GM18511 (cell line): ENCODE measurements around the gene TPRA1.

Experiments used
- ATAC-seq: cut with Tn5 transposase; IDR thresholded peaks from one replicate; pipeline ENCODE4 v1.9.1; 2021; ENCODE audit warnings: mild to moderate bottlenecking, moderate library complexity; ENCODE audit not compliant: unreplicated experiment

TPRA1 gene

DNA sequence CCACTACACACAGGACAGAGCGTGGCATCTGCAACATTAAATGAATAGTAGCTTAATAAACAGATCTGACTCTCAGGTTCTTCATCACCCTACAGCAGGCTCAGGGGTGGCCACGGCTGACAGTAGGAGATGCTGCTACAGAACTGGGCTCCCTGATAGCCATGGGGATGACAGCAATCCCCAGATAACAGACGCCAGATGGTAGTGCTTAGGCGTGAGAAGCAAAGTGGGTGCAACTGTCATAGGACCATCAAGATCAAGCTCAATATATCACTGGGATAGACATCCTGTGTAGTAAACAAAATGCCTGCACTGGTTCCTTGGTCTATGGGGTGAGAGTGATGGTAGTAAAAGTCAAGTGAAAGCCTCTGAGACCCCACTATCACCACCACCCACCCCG lies 2.6 kb upstream of the TPRA1 start:
- ATAC-seq, result no peak

- peak; percentile 48 for ATAC-seq
Observed at GRCh38 chr3:127590282-127590592, 296 bp downstream of the TPRA1 start.

- ATAC-seq, result no peak
Observed at GRCh38 chr3:127589600-127590281, 792 bp downstream of the TPRA1 start.

DNA sequence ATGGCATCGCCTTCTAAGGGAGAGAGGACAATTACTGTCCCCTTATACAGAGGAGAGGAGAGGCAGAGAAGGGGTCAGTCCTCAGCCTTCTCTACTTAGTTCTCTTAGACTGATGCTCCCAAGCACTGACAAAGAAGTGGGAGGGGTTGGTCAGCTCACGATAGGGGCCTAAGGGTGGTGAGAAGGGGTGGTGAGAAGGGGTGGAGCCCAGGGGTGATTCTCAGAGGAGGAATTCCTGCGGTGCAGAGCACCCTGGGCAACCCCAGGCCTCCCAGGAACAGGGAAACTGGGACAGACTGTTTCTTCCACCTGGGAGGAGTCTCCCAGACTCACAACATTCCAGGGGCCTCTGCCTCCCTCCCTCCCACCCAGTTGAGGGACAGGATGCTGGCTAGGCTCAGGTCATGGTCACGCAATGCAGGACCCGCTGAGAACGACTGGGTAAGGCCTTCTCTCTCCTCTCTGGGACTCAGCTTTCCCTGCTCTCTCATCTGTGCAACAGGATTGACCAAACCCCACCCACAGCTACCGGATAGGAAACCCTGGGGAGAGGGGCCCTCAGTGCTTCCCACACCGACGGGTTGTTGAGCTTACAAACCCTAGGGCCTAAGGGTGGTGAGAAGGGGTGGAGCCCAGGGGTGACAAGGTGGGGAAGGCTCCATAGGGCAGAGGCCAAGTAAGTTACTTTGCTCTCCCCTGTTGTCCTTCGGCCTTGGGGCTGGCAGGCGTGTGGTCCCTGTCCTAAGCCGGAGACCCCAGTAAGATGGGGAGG lies 1.5 kb downstream of the TPRA1 start:
- ATAC-seq, result no peak

GRCh38 chr3:127587876-127588275 lies 2.7 kb downstream of the TPRA1 start:
- ATAC-seq, result no peak

DNA sequence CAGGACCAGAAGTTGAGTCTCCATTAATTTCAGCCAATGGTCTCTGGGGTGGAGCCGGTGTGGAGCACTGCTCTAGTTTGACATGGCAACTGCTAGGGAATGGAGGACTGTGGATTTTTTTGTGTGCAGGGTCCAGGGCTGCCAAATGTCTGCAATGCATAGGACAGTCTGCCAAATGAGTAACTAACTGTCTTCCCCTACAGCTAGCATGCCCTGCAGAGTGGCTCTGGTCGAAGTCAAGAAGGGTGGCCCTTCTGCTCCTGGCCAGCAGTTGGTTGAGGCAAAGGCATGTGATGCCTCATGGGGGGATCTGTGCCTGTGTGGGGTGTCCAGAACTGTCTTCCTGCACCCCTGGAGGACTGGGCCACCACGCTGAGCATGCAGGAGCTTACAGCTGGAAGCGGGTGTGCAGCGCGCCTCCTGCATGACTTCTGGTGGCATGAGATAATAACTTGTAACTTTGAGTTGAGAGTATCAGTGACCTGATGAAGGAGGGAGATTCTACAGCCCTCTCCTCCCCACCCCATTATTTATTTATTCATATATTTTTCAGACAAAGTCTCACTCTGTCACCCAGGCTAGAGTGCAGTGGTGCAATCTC lies 4.6 kb downstream of the TPRA1 start:
- ATAC-seq, result no peak

GRCh38 chr3:127585163-127585812 lies 5.2 kb downstream of the TPRA1 start:
- no peak for ATAC-seq

GRCh38 chr3:127584734-127585133 lies 5.8 kb downstream of the TPRA1 start:
- no peak for ATAC-seq

DNA sequence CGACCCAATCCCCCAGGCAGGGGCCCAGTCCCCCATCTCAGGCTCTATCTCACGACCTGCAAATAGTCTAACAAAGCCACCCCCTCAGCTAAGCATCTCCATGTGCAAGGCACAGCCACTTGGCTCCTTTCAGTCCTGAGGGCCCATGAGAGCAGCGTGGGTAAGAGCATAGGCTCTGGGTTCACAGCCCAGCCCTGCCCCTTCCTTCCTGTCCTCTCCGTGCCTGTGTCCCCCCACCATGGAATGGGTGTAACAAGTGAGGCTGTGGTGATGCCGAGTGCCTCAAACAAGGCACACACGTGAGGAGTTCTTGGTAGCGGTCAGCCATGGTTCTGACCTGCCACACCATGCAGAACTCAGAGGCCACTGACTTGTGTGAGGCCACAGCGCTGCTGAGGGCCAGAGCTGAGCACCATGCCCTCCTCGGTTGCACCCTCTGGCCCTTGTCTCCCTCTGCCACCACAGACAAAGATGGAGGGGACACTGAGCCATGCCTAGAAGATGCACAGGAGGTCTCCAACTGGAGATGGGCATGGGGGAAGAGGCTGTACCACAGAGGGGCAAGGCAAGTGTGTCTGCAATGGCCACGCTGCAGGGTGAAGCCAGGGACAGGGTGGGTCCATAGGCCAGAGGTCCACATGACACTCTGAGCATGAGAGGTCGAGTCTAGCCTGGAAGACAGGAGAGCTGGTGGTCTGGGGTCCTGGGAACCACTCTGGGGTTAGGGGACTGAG lies 10.0 kb downstream of the TPRA1 start:
- ATAC-seq, result no peak

DNA sequence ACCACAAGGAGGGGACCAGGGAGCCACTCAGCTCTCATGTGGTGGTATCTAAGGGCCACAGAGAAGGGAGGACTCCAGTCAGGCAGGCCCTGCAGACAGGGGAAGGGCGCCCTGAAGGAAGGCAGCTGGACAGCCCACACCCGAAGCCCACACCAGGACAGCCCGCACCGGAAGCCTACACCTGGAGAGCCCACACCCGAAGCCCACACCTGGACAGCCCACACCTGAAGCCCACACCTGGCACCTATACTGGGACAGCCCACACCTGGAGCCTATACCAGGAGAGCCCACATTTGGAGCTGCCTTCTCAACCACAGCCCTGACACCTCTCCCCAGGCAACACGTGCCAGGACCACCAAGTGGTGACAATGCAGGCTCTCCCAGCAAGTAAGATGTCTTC lies 11.7 kb downstream of the TPRA1 start:
- ATAC-seq, result no peak

DNA sequence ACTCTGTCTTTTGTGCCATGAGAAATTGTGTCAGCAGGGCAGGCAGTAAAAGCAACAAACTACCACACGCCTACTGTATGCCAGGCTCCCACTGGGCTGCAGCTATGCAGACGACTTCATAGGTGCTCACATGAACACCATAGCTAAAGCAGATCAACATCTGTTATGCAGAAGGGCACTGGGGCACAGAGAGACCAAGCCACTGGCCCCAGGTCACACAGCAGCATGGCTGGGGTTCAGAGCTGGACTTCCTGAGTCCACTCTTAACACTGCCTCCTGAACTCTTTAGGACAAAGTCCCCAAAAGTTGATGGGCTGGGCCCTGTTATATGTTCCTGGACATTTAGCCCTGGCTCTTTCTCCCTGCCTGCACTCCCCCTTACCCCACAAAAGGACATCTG lies 12.4 kb downstream of the TPRA1 start:
- no peak for ATAC-seq

DNA sequence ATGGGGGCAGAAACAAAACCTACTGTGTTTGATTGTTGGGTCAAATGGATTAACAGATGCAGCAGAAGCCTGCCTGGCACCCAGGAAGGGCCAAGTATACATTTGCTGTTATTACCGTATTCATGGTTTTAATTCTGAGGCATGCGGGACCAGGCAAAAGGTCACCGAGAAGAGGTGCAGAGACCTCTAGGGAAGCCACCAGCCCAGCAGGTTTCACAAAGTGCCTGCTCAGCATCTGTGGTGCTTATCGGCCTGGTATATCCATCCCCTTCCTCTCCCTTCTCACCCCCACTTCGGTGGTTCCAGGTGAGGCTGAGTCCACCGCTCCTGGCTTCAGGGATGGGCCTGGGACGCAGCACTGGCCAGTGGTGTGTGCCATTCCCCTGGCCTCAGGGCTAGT lies 13.1 kb downstream of the TPRA1 start:
- no peak for ATAC-seq

GRCh38 chr3:127574880-127575878 lies 15.4 kb downstream of the TPRA1 start:
- peak; percentile 84 for ATAC-seq

- no peak for ATAC-seq
Observed at GRCh38 chr3:127573912-127574311, 16.6 kb downstream of the TPRA1 start.

GRCh38 chr3:127573401-127573800 lies 17.1 kb downstream of the TPRA1 start:
- ATAC-seq, result no peak

GRCh38 chr3:127572735-127573134 lies 17.8 kb downstream of the TPRA1 start:
- ATAC-seq, result no peak

- no peak for ATAC-seq
Observed at GRCh38 chr3:127572186-127572585, 18.3 kb downstream of the TPRA1 start.

DNA sequence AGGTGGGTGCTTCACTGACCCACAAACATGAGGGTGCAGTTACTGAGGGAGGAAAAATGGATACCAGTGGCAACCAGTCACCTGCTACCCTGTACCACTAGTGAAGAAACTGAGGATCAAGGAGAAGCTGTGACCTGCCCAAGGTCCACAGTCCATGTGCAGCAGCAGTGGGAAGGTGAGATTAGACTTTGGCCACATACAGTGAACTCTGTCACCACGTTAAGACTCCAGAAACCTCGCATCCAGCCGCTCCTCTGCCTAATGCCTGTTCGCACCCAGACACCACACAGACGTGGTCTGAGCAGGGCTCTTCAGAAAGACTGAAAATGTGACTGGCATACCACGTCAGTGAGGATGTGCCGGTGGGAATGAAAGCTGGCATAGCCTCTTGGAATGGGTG lies 20.0 kb downstream of the TPRA1 start:
- ATAC-seq, result no peak

GRCh38 chr3:127569160-127569559 lies 21.4 kb downstream of the TPRA1 start:
- no peak for ATAC-seq

DNA sequence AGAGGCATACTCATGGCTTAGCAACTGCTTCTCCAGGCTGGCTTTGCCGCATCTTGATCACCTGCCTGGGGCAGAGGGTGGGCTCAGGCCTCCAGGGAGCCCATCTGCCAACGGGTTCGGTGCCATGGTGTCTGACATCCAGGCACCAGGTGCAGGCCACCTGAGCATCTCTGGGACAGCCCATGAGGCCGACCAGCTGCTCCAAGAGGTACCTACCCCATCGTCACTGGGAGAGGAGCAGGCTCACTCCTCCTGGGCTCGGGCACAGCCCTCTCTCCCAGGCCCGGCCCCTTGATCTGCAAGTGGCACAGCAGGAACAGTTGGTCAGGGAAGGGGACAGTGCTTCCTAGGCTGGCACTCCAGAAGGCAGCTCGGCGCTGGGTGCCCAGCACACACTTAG lies 21.9 kb downstream of the TPRA1 start:
- ATAC-seq, result no peak
